HCT116 (cell line): ENCODE results near the gene SCP2. TPM values are rescaled to one million over a fixed set of nuclear protein-coding genes. Genes with fewer than 3 reads are reported as not detected.

Experiments used
- ATAC-seq: fragments of 200-7000 bp; cut with Tn5 transposase; 2 replicates; pipeline ENCODE4 v1.9.1; 2020; ENCODE audit warnings: mild to moderate bottlenecking, moderate library complexity
- BruUV-seq: library from RNA; stranded (reverse); fragments of 400-500 nt; replicated peaks from 2 replicates; lab custom pipeline; 2021; lab: Mats Ljungman, UMichigan
- CTCF ChIA-PET: fragments of 300-600 bp; sonication (Branson Sonifier 250); formaldehyde crosslinking; loops from one replicate; lab custom pipeline; 2021; ENCODE audit warnings: antibody characterized with exemption; lab: Charles Lee
- POLR2A ChIA-PET: fragments of 300-600, 350-600 bp; sonication (Branson Sonifier 250); formaldehyde crosslinking; loops from one replicate; lab custom pipeline; 2021; ENCODE audit warnings: antibody characterized with exemption; lab: Charles Lee
- RAD21 ChIA-PET, 2 experiments: fragments of 300-600 bp; sonication (Branson Sonifier 250); formaldehyde crosslinking; loops; one replicate each; lab custom pipeline; 2023; ENCODE audit warnings: low total read pairs in 2 of 2; ENCODE audit not compliant: uncharacterized antibody in 2 of 2, unreplicated experiment in 2 of 2, low non-redundant PET in 1 of 2; lab: Charles Lee
- DNase-seq: peaks from one replicate; pipeline ENCODE4 v3.0.0-alpha.2; 2010; ENCODE audit warnings: low read depth, low spot score
- H2AFZ ChIP-seq: fragments of 200-600 bp; shearing (Covaris generic), sonication (generic); 2 replicates; pipeline ENCODE4 v1.6.1; 2017; ENCODE audit warnings: low read depth, mixed run types, mixed read lengths, antibody characterized with exemption, low read length; ENCODE audit not compliant: poor library complexity, severe bottlenecking
- H3K27ac ChIP-seq: 2 replicates; pipeline ENCODE4 v1.5.1; 2012; ENCODE audit warnings: low read depth, low read length
- H3K27me3 ChIP-seq: fragments of 200-600 bp; sonication (generic); 2 replicates; pipeline ENCODE4 v1.6.1; 2016; ENCODE audit warnings: mixed run types, low read length, mixed read lengths; ENCODE audit not compliant: insufficient read depth
- H3K36me3 ChIP-seq, 2 experiments: fragments of 200-500 bp in 1 of 2; fragments of 200-600 bp in 1 of 2; sonication (Bioruptor generic) in 1 of 2; sonication (generic) in 1 of 2; 2 replicates each; pipeline versions ENCODE4 v1.5.1 to v1.6.1; 2014 to 2016; ENCODE audit warnings: low read length in 2 of 2, inconsistent platforms in 1 of 2, mixed read lengths in 1 of 2, mixed run types in 1 of 2; ENCODE audit not compliant: insufficient read depth in 2 of 2, control insufficient read depth in 1 of 2
- H3K4me1 ChIP-seq, 2 experiments: fragments of 200-600 bp in 1 of 2; sonication (generic) in 1 of 2; 2 replicates each; pipeline versions ENCODE4 v1.5.1 to v1.6.1; 2012 to 2017; ENCODE audit warnings: low read length in 2 of 2, inconsistent platforms in 1 of 2, mild to moderate bottlenecking in 1 of 2, mixed read lengths in 1 of 2, mixed run types in 1 of 2, moderate library complexity in 1 of 2; ENCODE audit not compliant: insufficient read depth in 2 of 2, control insufficient read depth in 1 of 2
- H3K4me2 ChIP-seq: fragments of 200-600 bp; sonication (generic); 2 replicates; pipeline ENCODE4 v1.6.1; 2017; ENCODE audit warnings: mixed run types, low read length, mixed read lengths
- H3K4me3 ChIP-seq, 2 experiments: fragments of 200-600 bp in 1 of 2; sonication (generic) in 1 of 2; replicated peaks in 1 of 2; 2 replicates each; pipeline ENCODE4 v1.5.1; 2011 to 2016; ENCODE audit warnings: low read length in 2 of 2, control low read depth in 1 of 2, low read depth in 1 of 2, mild to moderate bottlenecking in 1 of 2, mixed read lengths in 1 of 2, mixed run types in 1 of 2
- H3K79me2 ChIP-seq: fragments of 200-600 bp; sonication (generic); 2 replicates; pipeline ENCODE4 v1.6.1; 2017; ENCODE audit warnings: mild to moderate bottlenecking, mixed run types, low read length, moderate library complexity, mixed read lengths; ENCODE audit not compliant: insufficient read depth
- H3K9ac ChIP-seq: fragments of 200-600 bp; sonication (generic); 2 replicates; pipeline ENCODE4 v1.6.1; 2016; ENCODE audit warnings: low read length, mixed read lengths
- H3K9me2 ChIP-seq: fragments of 200-600 bp; sonication (generic), shearing (Covaris generic); 2 replicates; pipeline ENCODE4 v1.6.1; 2017; ENCODE audit warnings: mixed run types, mild to moderate bottlenecking, moderate library complexity; ENCODE audit not compliant: insufficient read depth
- H3K9me3 ChIP-seq, 2 experiments: fragments of 200-500 bp in 1 of 2; fragments of 200-600 bp in 1 of 2; sonication (Bioruptor generic) in 1 of 2; sonication (generic) in 1 of 2; 2 replicates each; pipeline ENCODE4 v1.6.1; 2014 to 2017; ENCODE audit warnings: low read length in 2 of 2, mixed read lengths in 2 of 2, inconsistent platforms in 1 of 2, low read depth in 1 of 2, mild to moderate bottlenecking in 1 of 2, mixed run types in 1 of 2, moderate library complexity in 1 of 2; ENCODE audit not compliant: control insufficient read depth in 1 of 2, insufficient read depth in 1 of 2
- H4K20me1 ChIP-seq: fragments of 200-600 bp; sonication (generic), shearing (Covaris generic); 2 replicates; pipeline ENCODE4 v1.6.1; 2017; ENCODE audit warnings: mixed run types, mild to moderate bottlenecking, moderate library complexity; ENCODE audit not compliant: insufficient read depth
- CBX3 ChIP-seq: IDR thresholded peaks from 2 replicates; pipeline ENCODE4 v1.6.1; 2012; ENCODE audit warnings: low read depth
- CEBPB ChIP-seq: IDR thresholded peaks from 2 replicates; pipeline ENCODE4 v1.6.1; 2012; ENCODE audit warnings: low read depth
- CTCF ChIP-seq, 3 experiments: fragments of 200-600 bp in 1 of 3; sonication (generic) in 1 of 3; IDR thresholded peaks in 2 of 3; conservative IDR thresholded peaks in 1 of 3; 2 replicates each; pipeline ENCODE4 v1.5.1; 2012 to 2017; ENCODE audit warnings: low read depth in 2 of 3, low read length in 2 of 3, antibody characterized with exemption in 1 of 3, borderline replicate concordance in 1 of 3, control low read depth in 1 of 3, mild to moderate bottlenecking in 1 of 3, mixed read lengths in 1 of 3, mixed run types in 1 of 3, moderate library complexity in 1 of 3; ENCODE audit not compliant: insufficient read depth in 1 of 3
- EZH2 ChIP-seq: fragments of 200-600 bp; sonication (generic); IDR thresholded peaks from 2 replicates; pipeline ENCODE4 v1.6.1; 2017; ENCODE audit warnings: antibody characterized with exemption, mixed run types
- MAX ChIP-seq: IDR thresholded peaks from 2 replicates; pipeline ENCODE4 v1.6.1; 2012
- SP1 ChIP-seq: IDR thresholded peaks from 2 replicates; pipeline ENCODE4 v1.6.1; 2012; ENCODE audit warnings: low read depth
- ZFX ChIP-seq: fragments of 450-650 bp; IDR thresholded peaks from 2 replicates; pipeline ENCODE4 v1.6.1; 2017
- intact Hi-C: fragments of 100-400 bp; cut with micrococcal nuclease; formaldehyde crosslinking; loops from 2 replicates; pipeline ENCODE4 v1.10.0; 2022
- total RNA-seq: library from RNA; stranded (reverse); gene quantifications from one replicate; pipeline ENCODE4 v1.2.1, GENCODE V29; 2021; ENCODE audit not compliant: unreplicated experiment

The SCP2 gene
- total RNA-seq, 1 experiment from 2014 or later = 62.0 TPM

- TF ChIP-seq CTCF (IDR thresholded peaks at IDR 0.05 in 2 of 3, conservative IDR thresholded peaks at IDR 0.05 in 1 of 3; ENCODE audit: borderline replicate concordance in 1 of 3, insufficient read depth in 1 of 3, low read depth in 2 of 3, low read length in 2 of 3) (no peak), ZFX (no peak)
These were observed 39.6 kb upstream of the SCP2 start (continued) for GRCh38 chr1:52887483-52887882.

GRCh38 chr1:52892424-52893215 lies 34.5 kb upstream of the SCP2 start:
- Histone ChIP-seq H3K9ac (no peak overlapping the region), H3K4me1 (peaks cover 0 to 5% of the 10 kb centered on the region in 2 experiments; a peak in 1 of 4 replicates), H3K79me2 (no peaks in the 10 kb centered on the region), H3K9me3 (no peaks in the 10 kb centered on the region), H3K4me2 (no peak overlapping the region), H3K4me3 (no peak overlapping the region), H2AFZ (no peak overlapping the region), H3K9me2 (no peaks in the 10 kb centered on the region), H4K20me1 (no peaks in the 10 kb centered on the region), H3K36me3 (no peaks in the 10 kb centered on the region), H3K27ac (no peak overlapping the region), H3K27me3 (no peaks in the 10 kb centered on the region)
- POLR2A ChIA-PET = no interaction called here
- CTCF ChIA-PET = interaction anchor here (1.2 kb wide), 1 partner anchor 12 kb away, joined by 6 read pairs; no protein-coding TSS in a partner anchor
- intact Hi-C loops = no loop called here
- DNase-seq (no peak), ATAC-seq (no peak)
- no TSS peak for BruUV-seq
- TF ChIP-seq EZH2 (no peak), CBX3 (no peak), CEBPB (no peak), SP1 (no peak), MAX (no peak)
- RAD21 ChIA-PET = no interaction called here
